Fibroblast of villous mesenchyme (primary cell): ENCODE measurements around the gene GOLGA6A. TPM values are rescaled to one million over a fixed set of nuclear protein-coding genes. Genes with fewer than 3 reads are reported as not detected.
"Not testable (repeated sequence)": the region's sequence is repeated elsewhere in the genome, so short reads cannot be mapped to it uniquely, and the experiment has no call there.

Experiments used
- DNase-seq: peaks from one replicate; pipeline ENCODE4 v3.0.0-alpha.2; 2010; ENCODE audit warnings: low read depth
- H3K4me3 ChIP-seq: 2 replicates; pipeline ENCODE4 v1.5.1; 2011; ENCODE audit warnings: low read depth, mild to moderate bottlenecking, low read length
- CTCF ChIP-seq: IDR thresholded peaks from 2 replicates; pipeline ENCODE4 v1.5.1; 2012; ENCODE audit warnings: low read depth, mild to moderate bottlenecking, low read length; ENCODE audit not compliant: insufficient read depth
- total RNA-seq: library from RNA; depleted of rRNA; stranded (reverse); fragments of >200 nt; gene quantifications from 2 replicates; pipeline ENCODE4 v1.2.3, GENCODE V29; 2012

The GOLGA6A gene
- total RNA-seq = not detected in 2 replicates

- not testable (repeated sequence) for DNase-seq, H3K4me3 ChIP-seq
Observed at GRCh38 chr15:74082450-74082849, at the start of gene GOLGA6A. TSS of gene GOLGA6A (minus strand) at chr15:74082550. CDS start at chr15:74082509, 41 bp downstream.

- TF ChIP-seq CTCF = no peak
- no peak for DNase-seq
- H3K4me3 ChIP-seq = no peak overlapping the region
Observed at GRCh38 chr15:74131628-74132413, 49.5 kb upstream of the GOLGA6A start.

GRCh38 chr15:74130849-74131627 lies 48.7 kb upstream of the GOLGA6A start:
- no peak for TF ChIP-seq CTCF
- no peak for DNase-seq
- no peak overlapping the region for H3K4me3 ChIP-seq

GRCh38 chr15:74130155-74130848 lies 48.0 kb upstream of the GOLGA6A start, which contains the start of gene ISLR2:
TSS of gene ISLR2 (plus strand) at chr15:74130586. CDS start at chr15:74132755, 2,169 bp downstream.
- peak; percentile 35 for DNase-seq
- peak within 1 kb of the TSS; percentile 27 for H3K4me3 ChIP-seq
- TF ChIP-seq CTCF = no peak

GRCh38 chr15:74129586-74130154 lies 47.3 kb upstream of the GOLGA6A start:
- DNase-seq = no peak
- H3K4me3 ChIP-seq = peak overlapping the region; percentile 27
- TF ChIP-seq CTCF = no peak

DNA sequence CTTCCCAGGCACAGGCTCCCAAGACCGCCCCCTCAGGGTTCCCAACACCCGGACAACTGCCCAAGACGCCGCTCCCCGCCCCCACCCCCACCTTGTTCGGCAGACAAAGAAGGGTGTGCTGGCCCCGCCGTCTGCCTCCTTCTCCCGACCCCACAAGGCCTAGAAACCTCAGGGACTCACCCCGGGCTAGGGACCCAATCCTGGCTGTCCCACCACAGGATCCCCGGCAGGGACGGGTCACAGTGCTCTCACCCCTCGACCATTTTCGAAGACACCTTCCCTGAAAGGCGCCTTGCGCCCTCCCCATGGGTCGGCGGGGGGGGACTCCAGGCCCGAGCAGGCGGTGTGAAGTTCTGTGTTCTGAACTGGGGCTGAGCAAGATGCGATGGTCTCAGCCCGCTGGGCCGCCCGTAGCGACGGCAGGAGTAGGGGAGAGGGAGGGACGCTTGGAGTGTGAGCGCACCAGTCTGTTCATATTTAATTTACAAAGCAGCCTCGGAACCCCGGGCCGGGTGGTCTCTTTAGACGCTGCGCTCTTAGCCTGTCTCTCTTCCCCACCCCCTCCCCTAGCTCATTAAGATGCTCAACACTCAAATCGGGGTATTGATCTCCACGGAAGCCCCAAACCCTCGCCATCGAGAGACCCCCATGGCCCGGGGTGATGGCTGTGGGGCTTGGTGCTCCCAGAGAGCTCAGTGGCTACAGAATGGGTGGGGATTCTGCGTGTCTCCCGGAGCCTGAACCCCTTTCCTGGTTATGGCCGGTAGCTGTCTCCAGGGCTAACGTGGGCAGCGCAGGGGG lies 46.6 kb upstream of the GOLGA6A start:
- no peak overlapping the region for H3K4me3 ChIP-seq
- no peak for TF ChIP-seq CTCF
- DNase-seq = no peak
